ENCODE data around the gene ARMCX2.

Gene ARMCX2

DNA sequence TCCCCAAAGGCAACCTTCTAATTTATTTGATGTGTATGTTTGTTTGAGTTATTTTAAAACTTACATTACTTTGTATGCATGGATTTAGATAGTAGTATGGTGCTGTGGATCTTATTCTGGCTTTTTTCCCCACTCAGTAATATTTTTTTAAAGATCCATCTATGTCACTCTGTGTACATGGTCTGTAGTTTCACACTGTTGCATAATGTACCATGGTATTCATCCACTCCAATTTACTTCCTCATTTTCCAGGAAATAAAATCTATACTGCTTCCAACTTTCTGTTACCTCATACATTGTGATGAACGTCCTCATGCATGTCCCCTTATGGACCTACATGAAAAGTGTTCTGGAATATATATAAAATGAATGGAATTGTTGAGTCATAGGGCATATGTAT is 17.6 kb downstream of the ARMCX2 start:
- Histone ChIP-seq H2AFZ (ENCODE audit: low read depth, low read length, severe bottlenecking) (no peak overlapping the region), H3K27ac (ENCODE audit: low read depth, low read length) (no peak overlapping the region), H3K9me3 (ENCODE audit: insufficient read depth, low read length) (no peaks in the 10 kb centered on the region), H3K36me3 (ENCODE audit: low read length) (no peaks in the 10 kb centered on the region), H3K4me2 (ENCODE audit: low read depth, low read length, poor library complexity, severe bottlenecking) (no peak overlapping the region), H3K4me3 (ENCODE audit: insufficient read depth, low read length, poor library complexity, severe bottlenecking) (no peak overlapping the region), H3K27me3 (ENCODE audit: low read length) (no peaks in the 10 kb centered on the region), H3K9me2 (replicated peaks; ENCODE audit: insufficient read depth, low read length) (no peaks in the 10 kb centered on the region), H4K20me1 (ENCODE audit: low read depth, low read length) (no peaks in the 10 kb centered on the region), H3K9ac (ENCODE audit: low read length) (no peak overlapping the region), H3F3A (ENCODE audit: insufficient read depth) (no peaks in the 10 kb centered on the region), H3K79me2 (ENCODE audit: insufficient read depth, low read length) (no peaks in the 10 kb centered on the region)
- TF ChIP-seq EZH2phosphoT487 (conservative IDR thresholded peaks at IDR 0.05; ENCODE audit: low read length) = no peak
- TF ChIP-seq, protein P1, sequence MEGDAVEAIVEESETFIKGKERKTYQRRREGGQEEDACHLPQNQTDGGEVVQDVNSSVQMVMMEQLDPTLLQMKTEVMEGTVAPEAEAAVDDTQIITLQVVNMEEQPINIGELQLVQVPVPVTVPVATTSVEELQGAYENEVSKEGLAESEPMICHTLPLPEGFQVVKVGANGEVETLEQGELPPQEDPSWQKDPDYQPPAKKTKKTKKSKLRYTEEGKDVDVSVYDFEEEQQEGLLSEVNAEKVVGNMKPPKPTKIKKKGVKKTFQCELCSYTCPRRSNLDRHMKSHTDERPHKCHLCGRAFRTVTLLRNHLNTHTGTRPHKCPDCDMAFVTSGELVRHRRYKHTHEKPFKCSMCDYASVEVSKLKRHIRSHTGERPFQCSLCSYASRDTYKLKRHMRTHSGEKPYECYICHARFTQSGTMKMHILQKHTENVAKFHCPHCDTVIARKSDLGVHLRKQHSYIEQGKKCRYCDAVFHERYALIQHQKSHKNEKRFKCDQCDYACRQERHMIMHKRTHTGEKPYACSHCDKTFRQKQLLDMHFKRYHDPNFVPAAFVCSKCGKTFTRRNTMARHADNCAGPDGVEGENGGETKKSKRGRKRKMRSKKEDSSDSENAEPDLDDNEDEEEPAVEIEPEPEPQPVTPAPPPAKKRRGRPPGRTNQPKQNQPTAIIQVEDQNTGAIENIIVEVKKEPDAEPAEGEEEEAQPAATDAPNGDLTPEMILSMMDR (IDR thresholded peaks at IDR 0.05; ENCODE audit: insufficient read depth, low read length, poor library complexity, severe bottlenecking) = no peak

DNA sequence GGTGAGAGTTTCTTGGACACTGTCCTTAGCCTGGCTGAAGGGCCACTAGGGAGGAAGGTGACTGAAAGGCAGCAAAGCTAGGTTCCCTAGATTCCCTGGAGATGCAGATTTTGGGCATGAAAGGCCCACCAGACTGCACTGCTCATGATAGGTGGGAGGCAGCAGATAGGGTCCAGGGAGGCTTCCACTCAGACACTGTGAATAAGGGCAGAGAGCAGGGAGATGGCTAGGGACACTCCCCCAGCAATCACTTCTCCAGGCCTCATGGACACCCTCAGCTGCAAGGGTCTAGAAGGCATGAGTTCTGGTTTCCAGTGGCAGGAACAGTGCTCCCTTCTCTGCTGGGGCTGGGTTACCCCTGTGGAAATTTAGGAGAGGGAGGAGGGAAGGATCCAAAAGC is 20.1 kb downstream of the ARMCX2 start:
- Histone ChIP-seq H3K79me2 (ENCODE audit: insufficient read depth, low read length) (no peaks in the 10 kb centered on the region), H3K36me3 (ENCODE audit: low read length) (no peaks in the 10 kb centered on the region)

GRCh38 chrX:101619364-101619763 is 40.3 kb downstream of the ARMCX2 start:
- Histone ChIP-seq H3K9me3 (ENCODE audit: insufficient read depth, low read length) (no peaks in the 10 kb centered on the region), H3K9me2 (replicated peaks; ENCODE audit: insufficient read depth, low read length) (no peaks in the 10 kb centered on the region), H3K4me2 (ENCODE audit: low read depth, low read length, poor library complexity, severe bottlenecking) (no peak overlapping the region), H3F3A (ENCODE audit: insufficient read depth) (no peaks in the 10 kb centered on the region), H3K79me2 (ENCODE audit: insufficient read depth, low read length) (peaks cover 5% of the 10 kb centered on the region; the same call in 1 of the 2 replicates), H3K27ac (ENCODE audit: low read depth, low read length) (no peak overlapping the region), H3K27me3 (ENCODE audit: low read length) (no peaks in the 10 kb centered on the region), H3K9ac (ENCODE audit: low read length) (no peak overlapping the region), H2AFZ (ENCODE audit: low read depth, low read length, severe bottlenecking) (no peak overlapping the region), H3K4me3 (ENCODE audit: insufficient read depth, low read length, poor library complexity, severe bottlenecking) (no peak overlapping the region), H4K20me1 (ENCODE audit: low read depth, low read length) (no peaks in the 10 kb centered on the region), H3K36me3 (ENCODE audit: low read length) (no peaks in the 10 kb centered on the region)
- no peak for TF ChIP-seq EZH2phosphoT487 (conservative IDR thresholded peaks at IDR 0.05; ENCODE audit: low read length)
- TF ChIP-seq, protein P1 (IDR thresholded peaks at IDR 0.05; ENCODE audit: insufficient read depth, low read length, poor library complexity, severe bottlenecking) = no peak

More for the DNA sequence above, 20.1 kb downstream of the ARMCX2 start:
- Histone ChIP-seq H3K4me3 (ENCODE audit: insufficient read depth, low read length, poor library complexity, severe bottlenecking) (no peak overlapping the region), H3K9me3 (ENCODE audit: insufficient read depth, low read length) (no peaks in the 10 kb centered on the region), H3K27me3 (ENCODE audit: low read length) (no peaks in the 10 kb centered on the region), H2AFZ (ENCODE audit: low read depth, low read length, severe bottlenecking) (no peak overlapping the region), H3K9ac (ENCODE audit: low read length) (no peak overlapping the region), H3K9me2 (replicated peaks; ENCODE audit: insufficient read depth, low read length) (no peaks in the 10 kb centered on the region), H3F3A (ENCODE audit: insufficient read depth) (no peaks in the 10 kb centered on the region), H3K27ac (ENCODE audit: low read depth, low read length) (no peak overlapping the region), H3K4me2 (ENCODE audit: low read depth, low read length, poor library complexity, severe bottlenecking) (no peak overlapping the region), H4K20me1 (ENCODE audit: low read depth, low read length) (no peaks in the 10 kb centered on the region)
- no peak for TF ChIP-seq EZH2phosphoT487 (conservative IDR thresholded peaks at IDR 0.05; ENCODE audit: low read length)
- TF ChIP-seq, protein P1 (IDR thresholded peaks at IDR 0.05; ENCODE audit: insufficient read depth, low read length, poor library complexity, severe bottlenecking) = no peak

Data from SU-DHL-6 (cell line).